ENCODE results near the gene POSTN.
"Not testable (repeated sequence)": the region's sequence is repeated elsewhere in the genome, so short reads cannot be mapped to it uniquely, and the experiment has no call there.

Gene POSTN

GRCh38 chr13:37599519-37599918 is 951 bp upstream of the POSTN start:
- in situ Hi-C loops (cut with MboI; ENCODE audit: low pct_unique_long_range_greater_than_20kb, low sequenced_read_pairs), result loop anchor here (25.0 kb wide), 1 partner anchor 512 kb away; no protein-coding TSS in a partner anchor
- DNase-seq, result no peak

- in situ Hi-C loops (cut with MboI; ENCODE audit: low pct_unique_long_range_greater_than_20kb, low sequenced_read_pairs), result loop anchor here (25.0 kb wide), 1 partner anchor 510 kb away; no protein-coding TSS in a partner anchor
- no peak for DNase-seq
These were observed 1.0 kb downstream of the POSTN start for GRCh38 chr13:37597477-37598025.

GRCh38 chr13:37596805-37597204 is 1.8 kb downstream of the POSTN start:
- in situ Hi-C loops (cut with MboI; ENCODE audit: low pct_unique_long_range_greater_than_20kb, low sequenced_read_pairs), result loop anchor here (25.0 kb wide), 1 partner anchor 510 kb away; no protein-coding TSS in a partner anchor
- DNase-seq, result no peak

- in situ Hi-C loops (cut with MboI; ENCODE audit: low pct_unique_long_range_greater_than_20kb, low sequenced_read_pairs), result loop anchor here (25.0 kb wide), 1 partner anchor 508 kb away; no protein-coding TSS in a partner anchor
- no peak for DNase-seq
These were observed 3.4 kb downstream of the POSTN start for GRCh38 chr13:37595162-37595561.

GRCh38 chr13:37594550-37594949 is 4.0 kb downstream of the POSTN start:
- DNase-seq, result no peak
- in situ Hi-C loops (cut with MboI; ENCODE audit: low pct_unique_long_range_greater_than_20kb, low sequenced_read_pairs), result loop anchor here (25.0 kb wide), 1 partner anchor 507 kb away; no protein-coding TSS in a partner anchor

- not testable (repeated sequence) for DNase-seq
- in situ Hi-C loops (cut with MboI; ENCODE audit: low pct_unique_long_range_greater_than_20kb, low sequenced_read_pairs), result loop anchor here (25.0 kb wide), 1 partner anchor 502 kb away; no protein-coding TSS in a partner anchor
These were observed 9.2 kb downstream of the POSTN start for GRCh38 chr13:37589381-37589780.

- in situ Hi-C loops (cut with MboI; ENCODE audit: low pct_unique_long_range_greater_than_20kb, low sequenced_read_pairs), result loop anchor here (25.0 kb wide), 1 partner anchor 500 kb away; no protein-coding TSS in a partner anchor
- DNase-seq, result no peak
These were observed 11.3 kb downstream of the POSTN start for GRCh38 chr13:37587236-37587635.

GRCh38 chr13:37586164-37586563 is 12.4 kb downstream of the POSTN start:
- in situ Hi-C loops (cut with MboI; ENCODE audit: low pct_unique_long_range_greater_than_20kb, low sequenced_read_pairs), result loop anchor here (25.0 kb wide), 1 partner anchor 499 kb away; no protein-coding TSS in a partner anchor
- DNase-seq, result no peak

GRCh38 chr13:37585541-37585940 is 13.0 kb downstream of the POSTN start:
- in situ Hi-C loops (cut with MboI; ENCODE audit: low pct_unique_long_range_greater_than_20kb, low sequenced_read_pairs), result loop anchor here (25.0 kb wide), 1 partner anchor 498 kb away; no protein-coding TSS in a partner anchor

GRCh38 chr13:37576601-37577000 is 22.0 kb downstream of the POSTN start:
- DNase-seq, result no peak
- in situ Hi-C loops (cut with MboI; ENCODE audit: low pct_unique_long_range_greater_than_20kb, low sequenced_read_pairs), result loop anchor here (25.0 kb wide), 1 partner anchor 489 kb away; no protein-coding TSS in a partner anchor

More at GRCh38 chr13:37585541-37585940, 13.0 kb downstream of the POSTN start:
- no peak for DNase-seq

GRCh38 chr13:37565425-37565824 is 33.1 kb downstream of the POSTN start:
- in situ Hi-C loops (cut with MboI; ENCODE audit: low pct_unique_long_range_greater_than_20kb, low sequenced_read_pairs), result no loop called here
- no peak for DNase-seq

GRCh38 chr13:37561031-37561430 is 37.5 kb downstream of the POSTN start:
- DNase-seq, result no peak
- in situ Hi-C loops (cut with MboI; ENCODE audit: low pct_unique_long_range_greater_than_20kb, low sequenced_read_pairs), result no loop called here

- in situ Hi-C loops (cut with MboI; ENCODE audit: low pct_unique_long_range_greater_than_20kb, low sequenced_read_pairs), result no loop called here
- no peak for DNase-seq
These were observed 38.0 kb downstream of the POSTN start for GRCh38 chr13:37560526-37560925.

- in situ Hi-C loops (cut with MboI; ENCODE audit: low pct_unique_long_range_greater_than_20kb, low sequenced_read_pairs); DNase-seq: not testable (repeated sequence)
These were observed 39.8 kb downstream of the POSTN start for GRCh38 chr13:37558766-37559165.

GRCh38 chr13:37546087-37546486 is 52.5 kb downstream of the POSTN start:
- in situ Hi-C loops (cut with MboI; ENCODE audit: low pct_unique_long_range_greater_than_20kb, low sequenced_read_pairs), result no loop called here
- DNase-seq, result no peak

GRCh38 chr13:37544995-37545394 is 53.6 kb downstream of the POSTN start:
- DNase-seq, result no peak
- in situ Hi-C loops (cut with MboI; ENCODE audit: low pct_unique_long_range_greater_than_20kb, low sequenced_read_pairs), result no loop called here

GRCh38 chr13:37539976-37540605 is 58.5 kb downstream of the POSTN start:
- in situ Hi-C loops (cut with MboI; ENCODE audit: low pct_unique_long_range_greater_than_20kb, low sequenced_read_pairs), result no loop called here
- no peak for DNase-seq

- no peak for DNase-seq
- in situ Hi-C loops (cut with MboI; ENCODE audit: low pct_unique_long_range_greater_than_20kb, low sequenced_read_pairs), result no loop called here
These were observed 59.4 kb downstream of the POSTN start for GRCh38 chr13:37539170-37539569.

- no peak for DNase-seq
- in situ Hi-C loops (cut with MboI; ENCODE audit: low pct_unique_long_range_greater_than_20kb, low sequenced_read_pairs), result no loop called here
These were observed 63.1 kb downstream of the POSTN start for GRCh38 chr13:37535501-37535900.

- in situ Hi-C loops (cut with MboI; ENCODE audit: low pct_unique_long_range_greater_than_20kb, low sequenced_read_pairs), result no loop called here
- DNase-seq, result no peak
These were observed 63.9 kb downstream of the POSTN start for GRCh38 chr13:37534676-37535075.

All from KBM-7 (cell line).